Uterus (tissue), 2 donors: ENCODE measurements around the gene PDE4B.

Experiments
- POLR2A ChIP-seq, 2 donors: fragments of 450-650 bp; IDR thresholded peaks; one replicate each; pipeline ENCODE4 v1.6.1; 2016; ENCODE audit warnings: antibody characterized with exemption in 2 of 2, mild to moderate bottlenecking in 1 of 2, moderate library complexity in 1 of 2
- TF ChIP-seq, protein P1 (sequence below), 4 experiments: fragments of 200-600 bp in 2 of 4; fragments of 450-650 bp in 2 of 4; sonication (generic) in 2 of 4; IDR thresholded peaks; one replicate each; pipeline ENCODE4 v1.5.1; 2016 to 2019; ENCODE audit warnings: antibody characterized with exemption in 4 of 4, mild to moderate bottlenecking in 2 of 4, moderate library complexity in 1 of 4

- TF ChIP-seq, protein P1, sequence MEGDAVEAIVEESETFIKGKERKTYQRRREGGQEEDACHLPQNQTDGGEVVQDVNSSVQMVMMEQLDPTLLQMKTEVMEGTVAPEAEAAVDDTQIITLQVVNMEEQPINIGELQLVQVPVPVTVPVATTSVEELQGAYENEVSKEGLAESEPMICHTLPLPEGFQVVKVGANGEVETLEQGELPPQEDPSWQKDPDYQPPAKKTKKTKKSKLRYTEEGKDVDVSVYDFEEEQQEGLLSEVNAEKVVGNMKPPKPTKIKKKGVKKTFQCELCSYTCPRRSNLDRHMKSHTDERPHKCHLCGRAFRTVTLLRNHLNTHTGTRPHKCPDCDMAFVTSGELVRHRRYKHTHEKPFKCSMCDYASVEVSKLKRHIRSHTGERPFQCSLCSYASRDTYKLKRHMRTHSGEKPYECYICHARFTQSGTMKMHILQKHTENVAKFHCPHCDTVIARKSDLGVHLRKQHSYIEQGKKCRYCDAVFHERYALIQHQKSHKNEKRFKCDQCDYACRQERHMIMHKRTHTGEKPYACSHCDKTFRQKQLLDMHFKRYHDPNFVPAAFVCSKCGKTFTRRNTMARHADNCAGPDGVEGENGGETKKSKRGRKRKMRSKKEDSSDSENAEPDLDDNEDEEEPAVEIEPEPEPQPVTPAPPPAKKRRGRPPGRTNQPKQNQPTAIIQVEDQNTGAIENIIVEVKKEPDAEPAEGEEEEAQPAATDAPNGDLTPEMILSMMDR (IDR thresholded peaks at IDR 0.05): no peak
- TF ChIP-seq POLR2A (IDR thresholded peaks at IDR 0.05): no peak
Observed at GRCh38 chr1:66300280-66300971, 507.7 kb downstream of the PDE4B start.
